HL-60 (cell line): ENCODE data around the gene LTBP3.

Experiments
- POLR2AphosphoS5 ChIP-seq: IDR thresholded peaks from 2 replicates; pipeline ENCODE4 v1.6.1; 2012; ENCODE audit warnings: low read depth
- REST ChIP-seq: IDR thresholded peaks from 2 replicates; pipeline ENCODE4 v1.6.1; 2012; ENCODE audit warnings: low read depth; ENCODE audit not compliant: insufficient replicate concordance
- SPI1 ChIP-seq: IDR thresholded peaks from 2 replicates; pipeline ENCODE4 v1.6.1; 2012; ENCODE audit warnings: low read depth, mild to moderate bottlenecking, borderline replicate concordance
- TF ChIP-seq, protein P1 (sequence below): IDR thresholded peaks from one replicate; pipeline ENCODE4 v1.5.1; 2011; ENCODE audit warnings: low read length, control low read depth, inconsistent platforms; ENCODE audit not compliant: insufficient read depth

DNA sequence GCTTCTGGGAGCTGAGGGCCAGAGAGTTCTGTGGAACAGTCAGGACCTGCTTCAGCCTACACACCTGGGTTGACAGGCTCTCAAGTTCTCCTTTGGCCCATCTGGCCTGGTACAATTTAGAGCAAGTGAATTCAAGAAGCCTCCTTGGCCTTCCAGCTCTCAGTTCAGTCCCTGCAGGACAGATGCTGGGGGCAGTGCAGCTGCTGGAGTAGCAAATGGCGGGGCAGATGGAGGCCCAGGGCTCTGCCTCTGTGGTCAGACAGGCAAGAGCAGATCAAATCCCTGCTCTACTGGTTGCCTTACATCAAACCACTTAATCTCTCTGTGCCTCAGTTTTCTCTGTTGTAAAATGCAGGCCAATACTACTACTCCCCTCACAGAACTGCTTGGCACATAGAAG is 46.1 kb upstream of the LTBP3 start:
- TF ChIP-seq, protein P1, sequence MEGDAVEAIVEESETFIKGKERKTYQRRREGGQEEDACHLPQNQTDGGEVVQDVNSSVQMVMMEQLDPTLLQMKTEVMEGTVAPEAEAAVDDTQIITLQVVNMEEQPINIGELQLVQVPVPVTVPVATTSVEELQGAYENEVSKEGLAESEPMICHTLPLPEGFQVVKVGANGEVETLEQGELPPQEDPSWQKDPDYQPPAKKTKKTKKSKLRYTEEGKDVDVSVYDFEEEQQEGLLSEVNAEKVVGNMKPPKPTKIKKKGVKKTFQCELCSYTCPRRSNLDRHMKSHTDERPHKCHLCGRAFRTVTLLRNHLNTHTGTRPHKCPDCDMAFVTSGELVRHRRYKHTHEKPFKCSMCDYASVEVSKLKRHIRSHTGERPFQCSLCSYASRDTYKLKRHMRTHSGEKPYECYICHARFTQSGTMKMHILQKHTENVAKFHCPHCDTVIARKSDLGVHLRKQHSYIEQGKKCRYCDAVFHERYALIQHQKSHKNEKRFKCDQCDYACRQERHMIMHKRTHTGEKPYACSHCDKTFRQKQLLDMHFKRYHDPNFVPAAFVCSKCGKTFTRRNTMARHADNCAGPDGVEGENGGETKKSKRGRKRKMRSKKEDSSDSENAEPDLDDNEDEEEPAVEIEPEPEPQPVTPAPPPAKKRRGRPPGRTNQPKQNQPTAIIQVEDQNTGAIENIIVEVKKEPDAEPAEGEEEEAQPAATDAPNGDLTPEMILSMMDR, result no peak
- no peak for TF ChIP-seq REST
- no peak for TF ChIP-seq POLR2AphosphoS5
- TF ChIP-seq SPI1, result no peak
